Activated naive CD8-positive, alpha-beta T cell treated with anti-CD3 and anti-CD28 coated beads for 36 hours (primary cell): ENCODE measurements around the gene SCARF2. TPM values are rescaled to one million over a fixed set of nuclear protein-coding genes. Genes with fewer than 3 reads are reported as not detected.
"Not testable (repeated sequence)": the region's sequence is repeated elsewhere in the genome, so short reads cannot be mapped to it uniquely, and the experiment has no call there.

Source experiments
- DNase-seq: peaks from one replicate; pipeline ENCODE4 v3.0.0; 2021
- H3K27ac Mint-ChIP-seq: one replicate; pipeline ENCODE4 v1.8.0; 2022; ENCODE audit warnings: mild to moderate bottlenecking, moderate library complexity, mixed read lengths
- H3K27me3 Mint-ChIP-seq: one replicate; pipeline ENCODE4 v1.8.0; 2022; ENCODE audit warnings: mild to moderate bottlenecking, mixed read lengths
- H3K36me3 Mint-ChIP-seq: one replicate; pipeline ENCODE4 v1.8.0; 2021; ENCODE audit warnings: mild to moderate bottlenecking, mixed read lengths
- H3K4me1 Mint-ChIP-seq: one replicate; pipeline ENCODE4 v1.8.0; 2021; ENCODE audit warnings: mixed read lengths
- H3K4me3 Mint-ChIP-seq: one replicate; pipeline ENCODE4 v1.8.0; 2022; ENCODE audit warnings: mild to moderate bottlenecking, moderate library complexity, mixed read lengths
- H3K9me3 Mint-ChIP-seq: one replicate; pipeline ENCODE4 v1.8.0; 2022; ENCODE audit warnings: mixed read lengths
- total RNA-seq, 2 experiments: library from RNA; stranded (reverse); gene quantifications; one replicate each; pipeline ENCODE4 v1.2.3, GENCODE V29; 2021

The SCARF2 gene
- total RNA-seq, 2 experiments from 2014 or later: 0.14 to 0.16 TPM

DNA sequence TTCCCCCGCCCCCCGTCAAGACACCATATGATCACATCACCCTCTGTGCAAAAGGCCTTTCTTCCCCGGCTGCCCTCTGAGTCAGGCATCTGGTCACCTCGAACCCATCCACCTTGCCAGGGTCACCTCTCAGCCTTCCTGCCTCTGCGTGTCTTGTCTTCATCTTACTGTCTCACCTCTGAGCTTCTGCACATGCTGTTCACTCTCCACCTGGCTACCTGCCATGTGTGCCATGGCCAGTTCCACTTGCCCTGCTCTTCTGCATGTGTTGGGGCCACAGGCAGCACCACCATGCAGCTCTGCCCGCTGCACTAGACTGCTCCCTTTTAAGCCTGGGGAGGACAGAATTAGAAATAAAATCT lies 33.9 kb downstream of the SCARF2 start:
- Mint-ChIP-seq H3K4me1 (peaks cover 6% of the 10 kb centered on the region), H3K27me3 (no peaks in the 10 kb centered on the region), H3K36me3 (peaks cover 7% of the 10 kb centered on the region), H3K9me3 (no peaks in the 10 kb centered on the region), H3K27ac (no peak overlapping the region), H3K4me3 (no peak overlapping the region)
- no peak for DNase-seq

GRCh38 chr22:20402960-20403778 lies 34.5 kb downstream of the SCARF2 start:
- peaks cover 6% of the 10 kb centered on the region for H3K4me1 Mint-ChIP-seq
- H3K9me3 Mint-ChIP-seq: no peaks in the 10 kb centered on the region
- no peak overlapping the region for H3K4me3 Mint-ChIP-seq
- DNase-seq: no peak
- H3K36me3 Mint-ChIP-seq: peaks cover 7% of the 10 kb centered on the region
- no peak overlapping the region for H3K27ac Mint-ChIP-seq
- no peaks in the 10 kb centered on the region for H3K27me3 Mint-ChIP-seq

- no peak overlapping the region for H3K4me3 Mint-ChIP-seq
- no peaks in the 10 kb centered on the region for H3K9me3 Mint-ChIP-seq
- no peaks in the 10 kb centered on the region for H3K27me3 Mint-ChIP-seq
- no peak overlapping the region for H3K27ac Mint-ChIP-seq
- H3K36me3 Mint-ChIP-seq: peaks cover 9% of the 10 kb centered on the region
- DNase-seq: no peak
- H3K4me1 Mint-ChIP-seq: peaks cover 9% of the 10 kb centered on the region
Observed at GRCh38 chr22:20401376-20402014, 36.1 kb downstream of the SCARF2 start.

DNA sequence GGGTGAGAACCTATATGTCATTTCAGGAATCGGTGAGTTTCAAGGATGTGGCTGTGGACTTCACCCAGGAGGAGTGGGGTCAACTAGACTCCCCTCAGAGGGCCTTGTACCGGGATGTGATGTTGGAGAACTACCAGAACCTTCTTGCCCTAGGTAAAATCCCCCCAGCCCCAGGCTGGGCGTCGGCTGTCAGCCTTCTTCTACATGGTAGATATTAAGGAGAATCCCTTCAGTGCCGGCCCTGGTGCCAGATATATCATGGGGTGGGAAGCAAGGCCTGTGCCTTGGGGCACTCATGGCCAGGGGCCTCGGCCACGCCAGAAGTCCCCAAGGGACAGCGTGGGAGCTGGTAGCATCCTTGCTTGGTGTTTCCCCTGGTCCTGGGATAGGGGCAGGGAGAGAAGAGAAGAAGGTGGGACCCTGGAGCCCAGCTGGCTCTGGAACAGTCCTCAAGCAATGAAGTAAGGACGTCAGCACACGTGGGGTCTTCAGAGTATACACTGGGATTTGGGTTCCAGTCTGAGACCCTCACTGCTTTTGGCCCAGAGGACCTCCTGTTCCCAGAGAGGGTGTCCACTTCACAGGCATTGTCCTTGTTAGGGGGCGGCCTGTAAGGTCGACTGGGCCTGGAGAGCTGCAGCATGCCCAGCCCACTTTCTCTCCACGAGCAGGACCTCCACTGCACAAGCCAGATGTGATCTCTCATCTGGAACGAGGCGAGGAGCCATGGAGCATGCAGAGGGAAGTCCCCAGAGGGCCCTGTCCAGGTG lies 36.8 kb downstream of the SCARF2 start:
- Mint-ChIP-seq H3K4me3 (no peak overlapping the region), H3K36me3 (peaks cover 8% of the 10 kb centered on the region), H3K27ac (no peak overlapping the region), H3K27me3 (no peaks in the 10 kb centered on the region), H3K9me3 (no peaks in the 10 kb centered on the region), H3K4me1 (peaks cover 14% of the 10 kb centered on the region)
- DNase-seq: no peak

- no peak overlapping the region for H3K4me3 Mint-ChIP-seq
- H3K9me3 Mint-ChIP-seq: no peaks in the 10 kb centered on the region
- H3K4me1 Mint-ChIP-seq: peaks cover 18% of the 10 kb centered on the region
- DNase-seq: no peak
- H3K27me3 Mint-ChIP-seq: no peaks in the 10 kb centered on the region
- no peak overlapping the region for H3K27ac Mint-ChIP-seq
- peaks cover 8% of the 10 kb centered on the region for H3K36me3 Mint-ChIP-seq
Observed at GRCh38 chr22:20399866-20400605, 37.6 kb downstream of the SCARF2 start.

- H3K9me3 Mint-ChIP-seq: no peaks in the 10 kb centered on the region
- H3K36me3 Mint-ChIP-seq: peaks cover 8% of the 10 kb centered on the region
- H3K4me3 Mint-ChIP-seq: no peak overlapping the region
- DNase-seq: no peak
- no peak overlapping the region for H3K27ac Mint-ChIP-seq
- no peaks in the 10 kb centered on the region for H3K27me3 Mint-ChIP-seq
- H3K4me1 Mint-ChIP-seq: peaks cover 27% of the 10 kb centered on the region
Observed at GRCh38 chr22:20398420-20398819, 39.2 kb downstream of the SCARF2 start.

DNA sequence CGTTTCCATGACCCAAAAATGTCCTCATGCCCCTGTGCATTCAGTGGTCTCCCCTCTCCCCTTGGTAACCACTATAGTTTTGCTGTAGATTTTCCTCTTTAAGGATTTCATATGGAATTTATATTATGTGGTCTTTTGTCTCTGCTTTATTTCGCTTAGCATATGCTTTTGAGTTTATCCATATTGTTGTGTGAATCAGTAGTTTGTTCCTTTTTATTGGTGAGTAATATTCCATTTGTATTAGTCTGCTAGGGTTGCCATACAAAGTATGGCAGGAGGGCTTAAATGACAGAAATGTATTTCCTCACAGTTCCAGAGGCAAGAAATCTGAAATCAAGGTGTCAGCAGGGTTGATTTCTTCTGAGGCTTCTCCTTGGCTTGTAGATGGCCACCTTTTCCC lies 40.1 kb downstream of the SCARF2 start:
- peaks cover 27% of the 10 kb centered on the region for H3K4me1 Mint-ChIP-seq
- H3K36me3 Mint-ChIP-seq: peaks cover 4% of the 10 kb centered on the region
- no peaks in the 10 kb centered on the region for H3K9me3 Mint-ChIP-seq
- no peaks in the 10 kb centered on the region for H3K27me3 Mint-ChIP-seq
- no peak for DNase-seq
- no peak overlapping the region for H3K4me3 Mint-ChIP-seq
- H3K27ac Mint-ChIP-seq: no peak overlapping the region

DNA sequence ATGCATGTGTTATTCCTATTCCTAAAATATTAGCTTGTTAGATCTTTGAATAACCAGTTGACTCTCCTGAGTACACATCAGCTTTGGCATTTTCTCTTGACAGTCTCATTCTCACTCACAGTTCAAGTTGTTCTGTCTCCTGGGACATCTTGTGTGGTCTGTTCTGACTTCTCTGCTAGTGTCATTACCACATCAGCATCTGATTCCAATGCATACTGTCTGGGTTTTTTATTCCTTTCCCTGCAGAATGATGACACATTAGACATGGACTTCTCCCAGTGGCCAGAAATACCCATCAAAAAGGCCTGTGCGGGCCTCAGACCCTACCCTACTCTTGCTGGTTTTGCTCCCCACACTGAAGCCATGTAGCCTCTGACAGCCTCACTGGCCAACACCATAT lies 41.0 kb downstream of the SCARF2 start:
- Mint-ChIP-seq H3K4me1 (peaks cover 27% of the 10 kb centered on the region), H3K27me3 (no peaks in the 10 kb centered on the region), H3K9me3 (no peaks in the 10 kb centered on the region), H3K4me3 (no peak overlapping the region), H3K27ac (no peak overlapping the region), H3K36me3 (peaks cover 3% of the 10 kb centered on the region)
- DNase-seq: no peak

DNA sequence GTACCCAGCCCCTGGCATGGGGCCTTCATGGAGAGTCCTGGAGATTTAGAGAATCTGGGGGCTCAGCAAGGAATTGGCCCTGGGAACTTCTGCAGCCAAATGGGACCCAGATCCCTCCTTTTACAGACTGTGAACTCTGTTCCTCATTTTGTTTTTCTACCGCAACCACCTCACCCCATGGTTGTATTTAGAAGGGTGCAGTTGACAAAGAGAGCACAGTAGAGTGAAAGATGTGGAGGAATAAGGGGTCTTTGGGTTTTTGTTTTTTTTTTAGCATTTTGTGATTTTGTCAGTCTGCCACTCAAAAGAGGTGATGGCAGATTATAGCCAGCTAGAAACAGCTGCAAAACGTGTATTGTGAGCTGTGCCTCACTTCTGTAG lies 41.7 kb downstream of the SCARF2 start:
- no peak for DNase-seq
- H3K36me3 Mint-ChIP-seq: peaks cover 2% of the 10 kb centered on the region
- H3K27ac Mint-ChIP-seq: no peak overlapping the region
- peaks cover 27% of the 10 kb centered on the region for H3K4me1 Mint-ChIP-seq
- no peaks in the 10 kb centered on the region for H3K9me3 Mint-ChIP-seq
- H3K27me3 Mint-ChIP-seq: no peaks in the 10 kb centered on the region
- H3K4me3 Mint-ChIP-seq: peak overlapping the region; percentile 87

DNA sequence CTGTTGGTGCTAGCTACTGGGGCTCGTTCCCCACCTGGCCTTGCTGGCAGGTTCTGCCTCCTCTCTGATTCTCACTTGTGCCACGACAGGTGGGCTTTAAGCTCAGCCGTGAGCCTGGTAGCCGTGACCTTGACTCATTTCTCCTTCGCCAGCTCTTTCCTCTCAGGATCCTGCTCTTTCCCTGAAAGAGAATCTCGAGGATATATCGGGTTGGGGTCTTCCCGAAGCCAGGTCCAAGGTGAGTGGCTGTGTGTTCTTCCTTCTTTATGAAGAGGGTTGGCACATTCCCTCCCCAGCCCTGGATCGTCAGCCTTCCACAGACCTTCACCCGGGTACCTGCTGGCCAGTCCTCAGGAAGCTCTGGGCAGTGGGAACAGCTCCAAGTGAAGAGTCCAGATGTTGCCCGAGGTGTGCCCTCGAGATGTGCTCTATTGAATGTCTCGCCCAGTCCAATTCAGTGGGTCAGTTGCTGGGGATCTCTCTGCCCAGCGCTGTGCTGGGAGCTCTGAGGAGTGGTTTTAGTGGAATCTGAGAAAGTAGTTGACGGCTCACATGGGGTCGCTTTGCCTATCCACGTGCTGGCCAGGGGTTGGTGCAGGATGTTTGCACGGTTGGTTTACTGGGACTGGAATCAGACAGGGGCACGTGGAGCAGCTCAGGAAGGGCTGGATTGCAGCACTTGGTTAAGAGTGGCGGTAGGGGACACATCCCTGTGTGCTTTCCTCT lies 42.3 kb downstream of the SCARF2 start:
- Mint-ChIP-seq H3K36me3 (peaks cover 2% of the 10 kb centered on the region), H3K27me3 (no peaks in the 10 kb centered on the region), H3K9me3 (no peaks in the 10 kb centered on the region), H3K27ac (peak overlapping the region; percentile 35), H3K4me3 (peak overlapping the region; percentile 87), H3K4me1 (peaks cover 27% of the 10 kb centered on the region)
- DNase-seq: no peak

GRCh38 chr22:20393705-20394476 lies 43.7 kb downstream of the SCARF2 start, which contains the start of gene ZNF74:
TSS of gene ZNF74 (plus strand) at chr22:20394151. CDS start at chr22:20394629, 478 bp downstream.
- H3K9me3 Mint-ChIP-seq: peaks cover 2% of the 10 kb centered on the region
- no peaks in the 10 kb centered on the region for H3K27me3 Mint-ChIP-seq
- peak within 1 kb of the TSS; percentile 91 for H3K27ac Mint-ChIP-seq
- peak; percentile 83 for DNase-seq
- H3K36me3 Mint-ChIP-seq: peaks cover 2% of the 10 kb centered on the region
- peaks cover 23% of the 10 kb centered on the region for H3K4me1 Mint-ChIP-seq
- peak within 1 kb of the TSS; percentile 87 for H3K4me3 Mint-ChIP-seq

DNA sequence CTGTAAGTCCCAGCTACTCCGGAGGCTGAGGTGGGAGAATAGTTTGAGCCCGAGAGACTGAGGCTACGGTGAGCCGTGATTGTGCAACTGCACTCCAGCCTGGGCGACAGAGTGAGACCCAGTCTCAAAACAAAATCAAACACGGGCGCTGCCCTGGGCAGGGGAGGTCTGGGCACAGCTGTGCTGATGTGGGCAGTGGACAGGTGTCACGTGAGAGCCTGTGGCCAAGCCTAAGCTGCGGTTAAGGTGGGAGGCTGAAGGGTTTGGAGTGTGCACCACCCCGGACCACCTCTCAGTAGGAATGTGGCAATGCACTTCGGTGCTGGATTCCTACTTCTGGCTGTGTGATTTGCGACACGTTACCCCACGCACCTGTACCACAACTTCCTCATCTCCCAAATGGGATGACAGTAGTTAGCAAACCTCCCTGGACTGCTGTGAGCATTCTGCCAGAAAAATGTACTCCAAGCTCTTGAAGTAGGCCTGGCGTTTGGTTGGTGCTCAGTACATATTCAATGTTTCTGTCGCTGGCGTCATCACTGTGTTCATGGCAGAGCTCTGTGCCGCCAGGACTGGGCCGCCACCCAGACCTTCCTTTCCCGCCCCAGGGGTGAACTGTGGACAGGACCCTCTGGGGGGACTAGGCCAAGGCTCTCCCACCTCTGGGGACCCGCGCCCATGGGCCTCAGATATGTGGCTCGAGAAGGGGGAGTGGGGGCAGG lies 44.5 kb downstream of the SCARF2 start:
- Mint-ChIP-seq H3K4me3 (peak overlapping the region; percentile 87), H3K27ac (peak overlapping the region; percentile 91), H3K36me3 (peaks cover 2% of the 10 kb centered on the region), H3K9me3 (peaks cover 2% of the 10 kb centered on the region), H3K4me1 (peaks cover 21% of the 10 kb centered on the region), H3K27me3 (no peaks in the 10 kb centered on the region)
- DNase-seq: no peak

DNA sequence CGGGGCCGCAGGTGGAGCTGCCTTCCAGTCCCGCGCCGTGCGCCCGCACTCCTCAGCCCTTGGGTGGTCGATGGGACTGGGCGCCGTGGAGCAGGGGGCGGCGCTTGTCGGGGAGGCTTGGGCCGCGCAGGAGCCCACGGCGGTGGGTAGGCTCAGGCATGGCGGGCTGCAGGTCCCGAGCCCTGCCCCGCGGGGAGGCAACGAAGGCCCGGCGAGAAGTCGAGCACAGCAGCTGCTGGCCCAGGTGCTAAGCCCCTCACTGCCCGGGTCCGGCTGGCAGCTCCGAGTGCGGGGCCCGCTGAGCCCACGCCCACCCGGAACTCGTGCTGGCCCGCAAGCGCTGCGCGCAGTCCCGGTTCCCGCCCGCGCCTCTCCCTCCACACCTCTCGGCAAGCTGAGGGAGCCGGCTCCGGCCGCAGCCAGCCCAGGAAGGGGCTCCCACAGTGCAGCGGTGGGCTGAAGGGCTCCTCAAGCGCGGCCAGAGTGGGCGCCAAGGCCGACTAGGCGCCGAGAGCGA lies 45.2 kb downstream of the SCARF2 start:
- DNase-seq, H3K27me3 Mint-ChIP-seq, H3K4me3 Mint-ChIP-seq, H3K27ac Mint-ChIP-seq, H3K9me3 Mint-ChIP-seq, H3K36me3 Mint-ChIP-seq: not testable (repeated sequence)
- peaks cover 21% of the 10 kb centered on the region for H3K4me1 Mint-ChIP-seq
